ENCODE measurements around the gene KRT77.
"Not testable (repeated sequence)": the region's sequence is repeated elsewhere in the genome, so short reads cannot be mapped to it uniquely, and the experiment has no call there.

The KRT77 gene

GRCh38 chr12:52673713-52674432, 29.5 kb downstream of the KRT77 start:
- DNase-seq, result no peak

- DNase-seq, result no peak
These were observed 30.1 kb downstream of the KRT77 start for GRCh38 chr12:52673217-52673616.

GRCh38 chr12:52672321-52672933, 30.9 kb downstream of the KRT77 start:
- no peak for DNase-seq

- no peak for DNase-seq
These were observed 32.4 kb downstream of the KRT77 start for GRCh38 chr12:52670961-52671360.

GRCh38 chr12:52670506-52670905, 32.8 kb downstream of the KRT77 start:
- DNase-seq, result no peak

- not testable (repeated sequence) for DNase-seq
These were observed 33.4 kb downstream of the KRT77 start for GRCh38 chr12:52669941-52670340.

GRCh38 chr12:52669426-52669825, 33.9 kb downstream of the KRT77 start:
- DNase-seq, result no peak

GRCh38 chr12:52667931-52668330, 35.4 kb downstream of the KRT77 start:
- no peak for DNase-seq

GRCh38 chr12:52667509-52667908, 35.8 kb downstream of the KRT77 start:
- DNase-seq, result no peak

GRCh38 chr12:52666471-52666870, 36.9 kb downstream of the KRT77 start:
- DNase-seq, result no peak

GRCh38 chr12:52663420-52663819, 39.9 kb downstream of the KRT77 start:
- no peak for DNase-seq

- peak; percentile 70 for DNase-seq
These were observed 40.5 kb downstream of the KRT77 start for GRCh38 chr12:52662918-52663229.

GRCh38 chr12:52662093-52662917, 41.0 kb downstream of the KRT77 start:
- DNase-seq, result peak; percentile 99

GRCh38 chr12:52661668-52662067, 41.7 kb downstream of the KRT77 start:
- DNase-seq, result peak; percentile 39

GRCh38 chr12:52660934-52661499, 42.3 kb downstream of the KRT77 start:
- DNase-seq, result peak; percentile 78

GRCh38 chr12:52659951-52660350, 43.4 kb downstream of the KRT77 start:
- DNase-seq, result no peak

GRCh38 chr12:52659395-52659794, 43.9 kb downstream of the KRT77 start:
- no peak for DNase-seq

- DNase-seq, result no peak
These were observed 45.1 kb downstream of the KRT77 start for GRCh38 chr12:52658196-52658595.

- DNase-seq, result no peak
These were observed 45.9 kb downstream of the KRT77 start for GRCh38 chr12:52657250-52657902.

GRCh38 chr12:52656616-52657015, 46.7 kb downstream of the KRT77 start:
- no peak for DNase-seq

GRCh38 chr12:52655720-52656124, 47.6 kb downstream of the KRT77 start:
- no peak for DNase-seq

- DNase-seq, result no peak
These were observed 48.1 kb downstream of the KRT77 start for GRCh38 chr12:52655251-52655650.

- DNase-seq, result no peak
These were observed 51.5 kb downstream of the KRT77 start, which contains the start of gene KRT2 for GRCh38 chr12:52651726-52652261. Gene KRT2, minus strand, starts transcription at chr12:52652211. Its CDS starts 69 bp downstream, at chr12:52652142.

Data from hematopoietic multipotent progenitor cell treated with erythropoietin and hydrocortisone succinate and interleukin-3 and kit ligand, for 6 days (in vitro differentiated cells).